Right lobe of liver (tissue), 4 donors: ENCODE results near the gene FBXO31.

ENCODE experiments used
- POLR2A ChIP-seq: fragments of 450-650 bp; IDR thresholded peaks from one replicate; pipeline ENCODE4 v1.6.1; 2017; ENCODE audit warnings: antibody characterized with exemption, mild to moderate bottlenecking
- TF ChIP-seq, protein P1 (sequence below), 4 donors: fragments of 200-600 bp in 3 of 4; fragments of 450-650 bp in 1 of 4; IDR thresholded peaks; one replicate each; pipeline versions ENCODE4 v1.5.1 to v1.8.0; 2016 to 2022; ENCODE audit warnings: antibody characterized with exemption in 4 of 4, mild to moderate bottlenecking in 2 of 4
- donor health status: DM: no; HTN: no; CAD: no.
- donor health status: DM: no; HTN: no; CAD: no.
- donor health status: DM: no; HTN: yes; CAD: no.

DNA sequence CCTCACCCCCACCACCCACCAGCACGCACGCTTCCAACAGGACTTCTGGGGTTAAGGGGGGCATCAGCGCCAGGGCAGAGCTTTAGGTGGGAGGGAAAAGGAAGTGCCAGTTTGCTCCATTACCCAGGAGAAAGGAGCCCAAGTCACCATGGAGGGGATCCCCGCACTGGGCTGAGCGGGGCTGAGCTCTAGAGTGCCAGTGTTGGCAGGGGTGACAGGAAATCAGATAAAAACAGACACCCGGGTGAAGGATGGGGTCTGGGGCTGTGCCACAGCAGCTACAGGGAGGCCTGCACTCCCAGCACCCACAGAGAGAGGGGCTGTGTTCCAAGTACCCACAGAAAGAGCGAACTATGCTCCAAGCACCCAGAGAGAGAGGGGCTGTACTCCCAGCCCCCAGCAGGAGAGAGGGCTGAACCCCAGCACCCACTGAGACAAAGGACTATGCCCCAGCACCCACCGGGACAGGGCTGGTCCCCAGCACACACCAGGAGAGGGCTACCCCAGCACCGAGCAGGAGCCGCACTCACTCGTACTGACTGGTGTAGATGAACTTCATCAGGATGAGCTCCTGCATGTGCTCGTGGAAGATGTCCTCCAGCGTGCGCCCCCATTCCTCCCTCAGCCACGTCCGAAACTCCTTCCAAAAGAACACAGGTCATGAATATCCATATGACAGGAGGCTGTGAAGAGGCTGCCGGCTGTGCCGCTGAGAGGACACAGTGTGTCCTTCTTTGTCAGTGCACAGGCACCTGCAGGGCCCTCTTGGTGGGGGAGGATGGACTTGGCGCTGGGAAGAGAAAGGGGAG lies 47.7 kb downstream of the FBXO31 start:
- TF ChIP-seq, protein P1, sequence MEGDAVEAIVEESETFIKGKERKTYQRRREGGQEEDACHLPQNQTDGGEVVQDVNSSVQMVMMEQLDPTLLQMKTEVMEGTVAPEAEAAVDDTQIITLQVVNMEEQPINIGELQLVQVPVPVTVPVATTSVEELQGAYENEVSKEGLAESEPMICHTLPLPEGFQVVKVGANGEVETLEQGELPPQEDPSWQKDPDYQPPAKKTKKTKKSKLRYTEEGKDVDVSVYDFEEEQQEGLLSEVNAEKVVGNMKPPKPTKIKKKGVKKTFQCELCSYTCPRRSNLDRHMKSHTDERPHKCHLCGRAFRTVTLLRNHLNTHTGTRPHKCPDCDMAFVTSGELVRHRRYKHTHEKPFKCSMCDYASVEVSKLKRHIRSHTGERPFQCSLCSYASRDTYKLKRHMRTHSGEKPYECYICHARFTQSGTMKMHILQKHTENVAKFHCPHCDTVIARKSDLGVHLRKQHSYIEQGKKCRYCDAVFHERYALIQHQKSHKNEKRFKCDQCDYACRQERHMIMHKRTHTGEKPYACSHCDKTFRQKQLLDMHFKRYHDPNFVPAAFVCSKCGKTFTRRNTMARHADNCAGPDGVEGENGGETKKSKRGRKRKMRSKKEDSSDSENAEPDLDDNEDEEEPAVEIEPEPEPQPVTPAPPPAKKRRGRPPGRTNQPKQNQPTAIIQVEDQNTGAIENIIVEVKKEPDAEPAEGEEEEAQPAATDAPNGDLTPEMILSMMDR (IDR thresholded peaks at IDR 0.05) = no peak
- no peak for TF ChIP-seq POLR2A
